Activated CD4-positive, alpha-beta T cell treated with anti-CD3 and anti-CD28 coated beads, Interleukin-2, Interleukin-6, amounts not matched to agents 100 ng/mL and 50 ng/mL, durations not matched to agents 16 hours and 8 hours (primary cell): ENCODE data around the gene AKT1S1.

Experiments used
- DNase-seq: peaks from one replicate; pipeline ENCODE4 v3.0.0-alpha.2; 2020

The AKT1S1 gene

DNA sequence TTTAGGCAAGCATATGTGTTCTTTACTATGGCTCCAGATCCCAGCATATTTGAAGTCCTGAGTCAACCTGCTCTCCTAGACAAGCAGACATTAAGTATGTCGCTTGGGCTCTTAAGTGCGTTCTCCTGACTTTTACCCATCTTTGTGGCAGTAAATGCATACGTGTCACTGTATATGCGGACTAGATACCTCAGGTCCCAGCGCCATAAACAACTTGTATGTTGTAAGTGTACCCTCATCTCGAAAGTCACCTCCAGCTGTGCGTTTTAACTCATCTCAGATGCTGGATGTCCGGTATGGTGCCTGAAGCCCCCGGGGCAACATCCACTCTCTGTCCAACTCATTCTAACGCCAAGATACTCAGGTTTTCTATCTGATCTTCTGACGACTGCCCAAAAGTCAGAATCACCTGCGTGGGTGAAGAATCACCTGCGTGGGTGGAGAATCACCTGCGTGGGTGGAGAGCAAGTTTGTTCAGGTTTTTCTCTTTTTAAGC lies 24.5 kb downstream of the AKT1S1 start:
- DNase-seq: no peak

DNA sequence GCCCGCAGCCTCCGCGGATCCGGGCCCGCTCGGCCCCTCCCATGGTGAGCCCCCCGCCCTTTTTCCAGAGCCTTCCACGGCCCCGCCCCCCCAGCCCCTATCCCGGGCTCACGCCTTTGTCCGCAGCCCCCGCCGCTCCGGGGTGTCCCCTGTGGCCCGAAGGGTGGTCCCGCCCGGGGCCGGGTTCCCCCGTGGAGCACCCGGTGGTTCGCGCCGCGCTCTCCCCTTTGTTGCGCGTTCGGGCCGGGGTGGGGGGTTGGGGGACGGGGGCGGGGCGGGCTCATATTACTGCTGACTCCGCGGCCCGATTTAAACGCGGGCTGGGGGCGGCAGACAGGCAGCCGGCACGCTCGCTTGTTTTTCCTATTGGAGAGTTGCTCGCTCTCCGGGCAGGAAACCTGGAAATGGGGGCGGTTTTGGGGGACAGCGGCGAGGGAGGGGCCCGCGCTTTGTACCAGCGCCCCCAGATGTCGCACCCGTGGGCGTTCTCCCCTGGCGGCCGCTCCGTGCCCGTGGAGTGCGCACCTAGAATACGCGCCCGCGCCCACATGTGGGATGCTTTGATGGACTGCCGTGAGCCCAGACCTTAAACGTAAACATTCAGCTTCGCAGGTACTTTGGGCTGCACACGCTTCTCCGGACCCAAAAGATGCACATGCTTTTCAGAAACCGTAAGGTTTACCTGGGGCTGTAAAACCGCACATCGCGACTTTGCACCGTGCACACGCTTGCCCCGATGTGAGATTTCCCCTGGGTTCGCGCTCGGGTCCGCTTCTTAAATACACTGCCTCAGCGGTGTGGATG lies 25.5 kb downstream of the AKT1S1 start:
- DNase-seq: no peak

DNA sequence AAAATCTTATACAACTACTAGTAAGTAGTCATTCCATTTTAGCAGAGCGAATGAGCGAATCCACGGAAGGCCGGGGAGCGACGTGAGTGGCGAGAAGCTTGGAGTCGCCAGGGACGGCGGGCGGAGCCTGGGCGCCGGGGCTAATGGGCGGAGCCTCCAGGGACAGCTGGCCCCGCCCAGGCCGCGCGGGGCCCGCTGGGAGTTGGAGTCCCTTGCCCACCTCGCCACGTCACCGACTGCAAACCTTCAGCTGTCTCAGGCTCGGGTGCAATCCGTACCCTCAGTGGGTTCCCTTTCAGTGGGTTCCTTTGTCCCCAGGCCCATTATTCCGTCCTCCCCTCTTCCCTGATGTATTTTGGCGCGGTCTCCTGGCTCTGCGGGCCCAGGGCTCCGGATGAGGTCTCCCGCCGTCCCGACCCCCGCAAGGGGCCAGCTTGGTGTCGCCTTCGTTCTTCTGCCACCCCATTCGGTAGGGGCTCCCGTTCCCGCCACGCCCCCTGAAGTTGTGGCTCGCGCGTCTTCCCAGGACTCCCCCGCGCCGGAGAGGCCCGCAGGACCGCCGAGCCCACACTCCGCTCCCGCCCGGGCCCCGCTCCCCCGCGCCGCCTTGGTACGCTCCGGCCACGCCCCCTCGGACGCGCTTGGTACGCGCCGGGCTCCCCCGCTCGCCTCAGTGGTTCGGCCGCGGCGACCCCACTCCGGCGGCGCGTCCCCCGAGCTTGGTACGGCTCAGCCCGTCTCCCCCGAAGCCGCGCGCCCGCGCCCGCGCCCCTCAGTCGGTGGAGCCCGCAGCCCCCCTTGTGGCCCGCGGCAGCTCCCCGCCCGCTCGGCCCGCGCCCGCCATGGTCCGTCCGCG lies 26.4 kb downstream of the AKT1S1 start, which contains the start of gene PTOV1:
Gene PTOV1 (plus strand): TSS at position 673 of the 856 bp plus-strand sequence.
- peak; percentile 91 for DNase-seq

DNA sequence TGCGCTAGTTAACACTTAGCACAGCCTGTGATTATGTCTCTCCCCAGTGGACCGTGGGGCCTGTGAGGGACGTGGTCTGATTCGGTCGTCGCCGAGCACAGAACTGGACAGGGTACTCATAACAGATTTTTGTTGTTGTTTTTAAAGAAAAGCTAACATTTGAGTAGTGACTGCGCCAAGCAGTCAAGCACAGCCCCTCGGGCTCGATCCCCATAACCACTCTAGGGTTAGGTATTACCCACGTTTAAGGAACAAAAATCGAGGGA lies 27.0 kb downstream of the AKT1S1 start:
- DNase-seq: no peak

DNA sequence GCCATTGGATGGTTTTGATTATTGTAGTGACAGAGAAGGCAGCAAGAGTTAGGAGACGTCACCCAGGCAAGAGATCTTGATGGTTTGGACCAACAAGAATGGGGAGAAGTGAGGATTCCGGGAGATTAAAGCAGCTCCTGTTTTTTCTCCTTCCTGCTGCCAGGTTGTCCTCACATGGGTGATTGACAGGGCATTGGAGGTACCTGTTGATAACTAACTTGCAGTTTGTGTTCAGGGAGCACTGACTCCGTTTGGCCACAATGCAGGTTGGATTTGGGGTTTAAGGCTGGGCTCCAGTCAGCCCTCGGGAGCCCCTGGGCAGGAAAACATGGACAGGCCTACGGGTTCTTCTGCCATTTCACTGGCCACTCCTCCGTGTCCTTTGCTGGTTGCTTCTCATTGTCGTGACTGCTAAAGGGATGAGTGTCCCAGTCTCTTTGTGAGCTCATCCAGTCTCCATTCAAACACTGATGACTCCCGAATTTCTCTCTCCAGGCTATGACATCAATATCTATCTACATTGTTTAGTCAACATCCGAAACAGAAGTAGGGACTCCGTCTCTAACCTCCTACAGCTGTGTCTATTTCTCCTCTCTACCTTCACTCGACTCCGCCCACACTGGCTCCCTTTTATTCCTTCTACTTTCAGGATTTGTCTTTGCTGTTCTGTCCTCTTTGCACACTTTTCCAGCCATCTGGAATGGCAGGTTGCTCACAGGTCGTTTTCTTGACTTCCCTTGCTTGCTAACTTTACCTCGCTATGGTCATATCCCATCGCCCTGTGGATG lies 27.5 kb downstream of the AKT1S1 start:
- DNase-seq: no peak

DNA sequence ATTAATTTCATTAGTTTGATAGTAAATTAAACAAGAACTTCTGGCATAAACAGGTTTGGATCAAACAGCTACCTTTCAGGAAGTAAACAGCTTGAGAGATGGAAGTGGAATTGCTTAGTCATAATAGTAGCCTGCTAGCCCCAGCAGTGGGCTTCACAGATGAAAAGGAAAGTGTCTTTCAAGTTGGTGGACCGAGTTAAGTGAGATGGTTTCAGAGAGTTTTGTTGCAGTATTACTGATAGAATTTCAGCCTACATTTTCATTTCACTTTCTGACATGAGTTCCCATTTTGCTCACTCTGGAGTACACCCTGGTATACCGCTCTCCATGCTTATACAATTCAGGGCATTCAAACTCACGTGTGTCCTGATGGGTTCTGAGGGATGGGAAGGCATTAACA lies 28.2 kb downstream of the AKT1S1 start:
- peak; percentile 55 for DNase-seq

- peak; percentile 61 for DNase-seq
Measured at GRCh38 chr19:49847731-49848696, 29.1 kb downstream of the AKT1S1 start.

- no peak for DNase-seq
Measured at GRCh38 chr19:49846408-49846807, 30.7 kb downstream of the AKT1S1 start.

DNA sequence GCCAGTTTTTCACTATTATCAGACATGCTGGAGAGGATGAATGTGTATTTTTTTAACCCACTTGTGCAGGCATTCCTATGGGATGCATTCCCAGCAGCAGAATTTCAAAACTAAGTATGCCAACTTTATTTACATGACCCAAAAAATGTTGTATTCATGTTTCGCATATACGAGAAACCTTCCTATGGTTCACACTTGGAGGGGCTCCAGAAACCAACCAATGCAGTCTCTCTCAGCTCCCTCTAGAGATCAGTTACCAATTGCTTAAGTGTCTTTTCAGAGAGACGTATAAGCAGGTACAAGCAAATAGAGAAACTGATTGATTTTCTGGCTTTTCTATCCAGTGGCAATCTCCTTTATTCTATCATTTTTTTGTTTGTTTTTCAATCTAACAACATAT lies 31.7 kb downstream of the AKT1S1 start:
- DNase-seq: no peak

GRCh38 chr19:49844138-49845095 lies 32.7 kb downstream of the AKT1S1 start:
- DNase-seq: no peak

DNA sequence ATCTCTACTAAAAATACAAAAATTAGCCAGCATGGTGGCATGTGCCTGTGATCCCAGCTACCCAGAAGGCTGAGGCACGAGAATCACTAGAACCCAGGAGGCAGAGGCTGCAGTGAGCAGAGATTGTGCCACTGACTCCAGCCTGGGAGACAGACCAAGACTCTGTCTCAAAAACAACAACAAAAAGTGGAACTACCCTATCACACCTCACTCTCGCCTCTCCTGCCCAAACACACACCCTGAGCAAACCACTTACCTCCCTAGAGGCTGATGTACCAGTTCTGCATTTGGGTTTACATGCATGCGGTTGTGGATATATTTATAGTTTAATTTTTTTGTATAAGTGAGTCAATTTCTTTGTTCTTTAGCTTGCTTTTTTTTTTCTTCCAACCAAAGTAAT lies 33.9 kb downstream of the AKT1S1 start:
- no peak for DNase-seq

DNA sequence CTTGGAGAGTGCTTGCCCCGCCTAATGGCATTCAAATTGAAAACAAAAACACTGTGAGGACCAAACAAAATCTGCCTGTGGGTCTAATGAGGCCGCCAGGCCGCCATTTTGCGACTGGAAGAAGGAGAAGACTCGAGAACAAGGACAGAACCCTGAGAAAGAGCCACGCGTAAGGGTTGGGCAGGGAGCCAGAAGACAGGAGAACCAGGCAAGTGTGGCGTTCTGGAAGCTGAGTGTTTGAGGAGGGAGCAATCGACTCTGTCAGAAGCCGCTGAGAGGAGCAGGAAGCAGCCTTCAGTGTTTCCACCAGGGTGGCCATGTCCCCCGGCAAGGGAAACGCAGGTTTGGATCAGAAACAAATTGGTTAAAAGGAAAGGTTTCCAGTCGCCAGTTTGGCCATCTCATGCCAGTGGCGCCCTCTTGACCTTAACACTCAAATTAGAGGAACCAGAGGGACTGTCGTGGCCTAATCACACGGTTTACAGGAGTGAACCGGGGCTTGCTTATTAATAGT lies 36.4 kb downstream of the AKT1S1 start:
- DNase-seq: no peak

GRCh38 chr19:49840321-49840720 lies 36.8 kb downstream of the AKT1S1 start:
- DNase-seq: no peak

DNA sequence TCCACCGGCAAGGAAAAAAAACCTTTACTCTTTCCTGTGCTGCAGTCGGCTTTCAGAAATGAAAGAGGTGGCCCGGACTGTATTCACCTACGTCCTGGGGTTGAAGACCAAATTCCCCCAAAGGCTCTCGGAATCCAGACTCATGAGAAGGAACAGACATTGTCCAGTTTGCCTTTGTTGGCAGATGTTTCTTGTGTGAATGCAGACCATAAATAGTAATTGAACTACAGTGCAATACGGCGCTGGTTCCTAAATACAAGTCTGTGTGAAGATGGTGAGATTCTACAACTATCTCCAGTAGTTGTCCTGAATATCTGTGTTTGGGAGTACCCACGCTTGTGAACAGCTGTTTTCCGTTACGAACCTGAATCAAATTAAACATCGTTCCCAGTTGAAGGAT lies 37.4 kb downstream of the AKT1S1 start:
- DNase-seq: no peak

DNA sequence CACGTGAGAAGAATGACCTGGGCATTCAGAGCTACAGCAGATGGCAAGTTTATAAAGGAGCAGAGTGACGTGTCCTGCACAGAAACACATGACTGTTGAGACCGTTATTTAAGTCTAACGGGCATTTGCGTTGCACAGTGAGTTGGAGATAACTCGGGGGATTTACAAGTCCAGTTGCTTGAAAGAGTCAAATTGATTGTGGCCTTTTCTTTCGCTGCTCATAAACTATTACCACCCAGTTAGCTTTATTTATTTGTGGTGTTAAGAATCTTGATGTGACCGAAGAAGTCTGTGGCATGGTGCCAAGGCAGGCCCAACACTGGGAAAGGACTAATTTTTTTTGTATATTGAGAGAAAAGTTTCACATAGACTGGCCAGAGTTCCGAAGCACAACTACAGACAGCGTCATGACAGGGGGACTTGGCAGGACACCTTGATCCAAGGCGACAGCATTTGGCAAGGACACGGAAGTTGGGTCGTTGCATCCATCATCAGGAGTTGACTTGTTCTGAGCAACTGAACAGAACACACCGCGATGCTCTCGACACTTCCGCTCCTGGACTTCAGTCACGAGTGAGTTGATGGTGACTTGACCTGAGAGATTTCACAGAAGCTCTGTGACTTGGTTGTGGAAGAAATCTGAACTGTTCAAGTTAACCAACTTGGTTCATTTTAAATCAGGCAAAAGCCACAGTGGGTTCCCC lies 38.1 kb downstream of the AKT1S1 start:
- DNase-seq: no peak

- no peak for DNase-seq
Measured at GRCh38 chr19:49837425-49837824, 39.7 kb downstream of the AKT1S1 start.

DNA sequence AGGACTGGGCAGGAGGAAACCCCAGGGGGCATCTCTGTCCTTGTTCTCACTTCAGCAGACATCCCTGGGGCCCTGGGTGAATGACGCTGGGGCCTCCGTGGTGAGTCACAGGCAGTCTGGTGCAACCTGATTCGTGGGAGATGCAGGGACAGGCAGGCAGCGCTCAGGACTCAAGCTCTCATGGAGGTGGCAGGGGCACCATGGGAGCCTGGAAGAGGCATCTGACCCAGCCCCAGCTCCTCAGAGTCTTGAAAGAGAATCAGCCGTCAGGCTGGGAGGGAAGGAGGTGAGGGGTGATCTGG lies 40.2 kb downstream of the AKT1S1 start:
- no peak for DNase-seq

GRCh38 chr19:49836176-49837008 lies 40.8 kb downstream of the AKT1S1 start:
- no peak for DNase-seq

DNA sequence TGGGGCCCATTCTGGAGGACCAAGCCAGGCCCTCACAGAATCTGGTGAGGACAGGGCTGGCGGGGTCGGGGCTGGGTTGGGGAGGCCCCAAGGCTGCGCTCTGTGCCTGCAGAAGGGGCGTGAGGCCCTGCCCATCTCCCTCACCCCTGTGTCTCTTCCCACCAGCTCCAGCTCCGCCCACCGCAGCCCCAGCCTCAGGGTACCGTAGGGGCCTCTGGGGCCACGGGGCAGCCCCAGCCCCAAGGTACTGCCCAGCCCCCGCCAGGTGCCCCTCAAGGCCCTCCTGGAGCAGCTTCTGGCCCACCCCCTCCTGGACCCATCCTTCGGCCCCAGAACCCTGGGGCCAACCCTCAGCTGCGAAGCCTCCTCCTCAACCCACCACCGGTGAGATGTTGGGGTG lies 41.6 kb downstream of the AKT1S1 start:
- no peak for DNase-seq
